ENCODE data around the gene DSCAML1. TPM values are rescaled to one million over a fixed set of nuclear protein-coding genes. Genes with fewer than 3 reads are reported as not detected.

The DSCAML1 gene
- total RNA-seq, 1 experiment from 2014 or later: not detected

DNA sequence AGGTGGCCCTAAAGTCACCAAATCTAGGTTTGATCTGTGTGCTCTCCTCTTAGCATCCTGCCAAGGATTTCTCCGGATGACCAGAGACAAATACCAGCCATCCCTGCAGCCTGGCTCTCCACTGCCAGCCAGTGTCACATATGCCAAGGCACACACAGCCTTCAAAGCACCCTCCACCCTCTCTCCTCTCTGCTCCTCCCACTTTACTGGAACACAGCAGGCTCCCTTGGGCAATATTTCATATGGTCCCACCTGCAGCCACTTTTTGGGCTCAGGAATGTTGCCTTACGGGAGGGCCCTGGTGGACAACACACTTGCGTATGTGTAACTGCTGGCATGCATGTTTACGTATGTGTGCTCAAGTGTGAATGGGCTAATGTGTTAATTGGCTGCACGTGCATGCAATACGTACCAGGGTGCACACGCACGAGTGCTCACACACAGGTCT is 285.5 kb downstream of the DSCAML1 start:
- Histone ChIP-seq H3K9me3 (no peaks in the 10 kb centered on the region), H3K36me3 (no peaks in the 10 kb centered on the region), H3K4me3 (no peak overlapping the region), H3K27me3 (no peaks in the 10 kb centered on the region)
- no peak for DNase-seq

DNA sequence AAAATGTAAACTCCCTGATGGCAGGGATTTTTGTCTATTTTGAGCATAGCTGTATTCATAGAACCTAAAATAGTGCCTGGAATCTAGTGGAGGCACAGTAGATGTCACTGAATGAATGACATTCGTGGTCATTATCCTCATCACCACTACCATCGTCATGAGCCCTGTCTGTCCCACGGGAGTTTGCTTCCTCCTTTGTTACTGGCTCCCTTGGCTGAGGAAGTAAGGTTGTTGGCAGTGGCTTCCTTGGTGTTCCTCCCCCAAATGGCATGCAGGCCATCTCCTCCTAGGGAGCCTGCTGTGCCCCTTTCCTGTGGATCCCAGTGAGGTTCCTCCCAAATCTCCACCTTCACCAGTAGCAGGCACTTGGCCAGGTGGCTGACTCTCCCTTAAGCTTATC is 286.4 kb downstream of the DSCAML1 start:
- DNase-seq: no peak
- Histone ChIP-seq H3K9me3 (no peaks in the 10 kb centered on the region), H3K4me3 (no peak overlapping the region), H3K36me3 (no peaks in the 10 kb centered on the region), H3K27me3 (no peaks in the 10 kb centered on the region)

DNA sequence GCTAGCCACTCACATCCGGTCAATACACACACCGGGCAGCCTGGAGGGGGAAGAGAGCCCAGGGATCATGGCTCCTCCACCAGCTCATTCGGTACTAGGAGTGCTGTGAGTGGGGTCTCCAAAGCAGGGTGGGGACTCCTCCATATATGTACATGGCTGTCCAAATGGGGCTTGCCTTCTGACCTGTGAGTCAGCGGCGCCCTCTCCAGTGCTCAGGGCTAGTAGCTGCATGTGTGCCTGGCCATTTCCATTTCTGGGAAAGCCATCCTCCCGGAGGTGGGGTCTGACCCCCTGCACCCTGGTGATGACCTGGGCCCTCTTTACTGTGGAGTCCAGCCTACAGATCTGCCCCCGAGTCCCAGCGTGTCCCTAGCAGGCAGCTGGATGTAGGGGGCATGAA is 287.5 kb downstream of the DSCAML1 start:
- Histone ChIP-seq H3K27me3 (no peaks in the 10 kb centered on the region), H3K36me3 (no peaks in the 10 kb centered on the region), H3K9me3 (no peaks in the 10 kb centered on the region), H3K4me3 (no peak overlapping the region)
- no peak for DNase-seq

DNA sequence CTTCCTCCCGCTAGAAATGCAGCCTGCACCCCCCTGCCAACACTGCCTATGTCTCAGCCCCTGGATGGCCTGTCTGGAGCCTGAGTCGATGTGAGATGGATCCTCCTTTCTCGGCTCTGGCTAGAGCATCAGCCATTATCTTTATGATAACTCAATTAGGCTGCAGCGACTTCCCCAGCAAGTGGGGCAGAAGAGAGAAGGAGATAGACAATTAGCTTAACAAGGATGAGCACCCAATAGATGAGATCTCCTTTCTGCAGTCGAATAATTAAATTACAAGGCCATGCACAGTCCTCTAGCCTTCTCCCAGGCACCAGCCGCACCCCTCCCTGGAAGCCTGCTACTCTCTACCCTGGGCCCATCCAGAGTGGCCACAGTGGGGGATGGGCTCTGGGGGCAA is 290.0 kb downstream of the DSCAML1 start:
- no peaks in the 10 kb centered on the region for H3K36me3 ChIP-seq
- no peak for DNase-seq
- H3K27me3 ChIP-seq: no peaks in the 10 kb centered on the region
- H3K9me3 ChIP-seq: no peaks in the 10 kb centered on the region
- H3K4me3 ChIP-seq: no peak overlapping the region

DNA sequence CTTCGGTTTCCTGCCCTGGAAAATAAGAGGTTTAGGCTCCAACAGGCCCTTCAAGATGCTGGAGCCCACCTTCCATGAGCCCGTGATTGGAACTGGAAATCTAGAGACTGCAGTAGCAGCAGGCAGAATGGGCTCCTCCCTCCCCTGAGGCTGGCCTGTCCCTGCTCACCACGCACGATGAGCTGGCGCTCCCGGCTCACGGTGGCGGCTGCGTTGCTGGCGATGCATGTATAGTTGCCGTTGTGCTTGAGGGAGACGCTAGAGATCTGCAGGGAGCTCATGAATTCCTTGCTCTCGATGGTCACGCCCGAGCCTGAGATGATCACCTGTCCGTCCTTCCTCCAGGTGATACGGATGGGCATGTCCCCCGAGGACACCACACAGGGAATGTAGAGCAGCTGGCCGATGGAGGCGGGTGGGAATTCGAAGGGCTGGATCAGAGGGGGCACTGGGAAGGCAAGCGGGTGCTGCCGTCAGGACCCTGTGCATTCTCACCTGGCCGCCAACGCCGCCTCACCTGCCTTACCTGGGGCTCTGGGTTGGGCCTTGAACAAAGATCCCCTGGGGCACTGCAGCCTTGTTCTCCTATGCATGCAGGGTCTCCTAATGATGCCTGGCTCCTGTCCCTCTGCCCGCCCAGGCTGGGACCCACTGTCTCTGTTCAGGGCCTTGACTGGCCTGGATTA is 291.6 kb downstream of the DSCAML1 start:
- no peak for DNase-seq
- H3K9me3 ChIP-seq: no peaks in the 10 kb centered on the region
- H3K36me3 ChIP-seq: no peaks in the 10 kb centered on the region
- no peaks in the 10 kb centered on the region for H3K27me3 ChIP-seq
- no peak overlapping the region for H3K4me3 ChIP-seq

DNA sequence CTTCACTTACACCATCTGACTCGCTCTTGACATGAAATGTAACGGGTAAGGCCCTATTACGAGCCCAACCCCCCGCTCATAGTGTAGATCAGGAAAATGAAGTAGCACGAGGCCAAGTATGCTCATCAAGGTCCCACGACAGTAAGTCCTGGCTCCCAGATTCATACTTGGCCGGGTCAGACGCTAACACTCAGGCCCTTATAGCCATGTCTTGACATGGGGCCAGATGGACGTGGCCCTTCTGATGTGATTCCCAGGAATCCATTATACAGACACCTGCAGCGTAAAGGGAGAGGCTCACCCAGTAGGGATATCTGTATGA is 294.3 kb downstream of the DSCAML1 start:
- no peaks in the 10 kb centered on the region for H3K9me3 ChIP-seq
- H3K36me3 ChIP-seq: no peaks in the 10 kb centered on the region
- DNase-seq: no peak
- no peak overlapping the region for H3K4me3 ChIP-seq
- no peaks in the 10 kb centered on the region for H3K27me3 ChIP-seq

DNA sequence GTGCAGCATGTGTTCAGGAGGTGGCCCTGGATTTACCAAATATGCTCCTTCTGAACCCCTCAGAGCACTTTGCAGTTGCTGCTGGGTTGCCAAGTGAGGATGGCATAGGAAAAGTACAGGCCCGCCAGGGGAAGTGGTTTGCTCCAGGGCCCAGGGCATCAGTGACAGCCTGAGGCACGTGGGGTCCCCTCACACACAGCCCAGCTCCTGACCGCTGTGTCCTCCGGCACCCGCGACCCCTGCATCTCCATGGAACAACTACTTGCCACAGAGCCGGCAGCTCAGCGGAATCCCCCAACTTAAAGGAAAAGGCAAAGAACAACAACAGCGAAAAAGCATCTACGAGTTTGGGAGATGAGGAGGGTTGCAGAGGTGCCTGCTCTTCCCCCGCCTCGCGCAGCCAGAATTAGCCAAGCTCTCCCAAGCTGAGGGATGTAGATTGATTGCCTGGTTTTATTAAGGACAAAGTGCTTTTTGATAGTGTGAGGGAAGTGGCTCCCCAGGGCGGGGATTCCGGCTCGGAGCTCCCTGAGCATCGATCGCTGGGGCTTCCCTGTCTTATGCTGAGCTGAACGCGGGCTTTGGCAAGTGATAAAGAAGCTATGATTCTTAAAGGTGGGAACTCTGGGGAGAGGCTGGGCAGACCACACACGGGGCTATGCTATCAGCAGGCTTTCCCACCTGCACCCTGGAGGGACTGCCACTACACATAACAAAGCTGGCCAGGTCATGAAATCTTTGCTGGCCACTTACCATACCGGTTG is 294.8 kb downstream of the DSCAML1 start:
- Histone ChIP-seq H3K9me3 (no peaks in the 10 kb centered on the region), H3K4me3 (no peak overlapping the region), H3K27me3 (no peaks in the 10 kb centered on the region), H3K36me3 (no peaks in the 10 kb centered on the region)
- DNase-seq: no peak

DNA sequence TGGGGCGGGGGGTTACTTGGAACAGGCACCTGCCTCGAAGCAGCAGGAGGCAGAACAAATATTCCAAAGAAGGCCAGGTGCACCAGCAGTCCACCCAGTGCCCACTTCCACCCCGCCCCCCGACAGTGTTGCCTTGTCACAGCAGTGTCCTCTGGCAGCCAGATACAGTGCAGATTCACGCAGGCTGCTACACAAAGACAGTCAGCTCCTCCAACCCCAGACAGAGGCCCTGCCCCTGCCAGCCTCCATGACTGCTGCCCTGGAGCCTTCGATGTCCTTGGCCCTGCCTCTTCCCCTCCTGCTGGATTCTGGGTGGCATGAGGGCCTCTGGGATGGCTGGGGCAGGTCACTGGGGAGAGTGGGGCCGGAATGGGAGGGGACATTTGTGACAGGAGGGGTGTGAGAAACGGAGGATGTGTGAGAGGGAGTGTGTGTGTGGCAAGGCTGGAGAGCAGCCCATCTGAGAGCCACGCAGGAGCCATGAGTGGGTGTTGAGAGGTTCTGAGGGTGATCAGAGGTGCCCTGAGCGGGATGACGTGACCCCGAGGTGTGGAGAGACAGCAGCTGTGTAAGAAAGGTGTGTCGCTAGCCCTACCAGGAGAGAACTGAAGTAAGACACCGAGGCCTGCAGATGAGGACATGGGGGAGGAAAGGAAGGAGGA is 295.6 kb downstream of the DSCAML1 start:
- no peak for DNase-seq
- Histone ChIP-seq H3K9me3 (no peaks in the 10 kb centered on the region), H3K36me3 (no peaks in the 10 kb centered on the region), H3K27me3 (no peaks in the 10 kb centered on the region), H3K4me3 (no peak overlapping the region)

DNA sequence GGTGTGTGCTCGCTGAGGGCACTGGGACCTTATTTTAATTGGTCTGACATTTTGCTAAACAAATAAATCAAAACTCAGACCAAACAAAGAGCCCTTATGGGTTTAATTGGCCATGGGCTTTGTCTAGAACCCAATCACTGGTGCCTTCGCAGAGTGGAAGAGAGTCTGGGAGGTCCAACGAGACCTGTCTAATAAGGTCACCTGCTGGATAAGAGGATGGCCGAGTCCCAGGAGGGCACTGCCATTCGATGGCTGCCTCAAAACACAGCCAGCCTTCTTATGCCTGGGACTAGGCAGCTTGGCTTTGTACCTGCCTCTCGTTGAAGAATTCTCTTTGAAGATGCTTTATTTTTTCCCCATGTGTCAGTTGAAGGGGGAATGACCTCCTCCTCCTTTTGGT is 298.2 kb downstream of the DSCAML1 start:
- Histone ChIP-seq H3K4me3 (no peak overlapping the region), H3K27me3 (no peaks in the 10 kb centered on the region), H3K9me3 (no peaks in the 10 kb centered on the region), H3K36me3 (no peaks in the 10 kb centered on the region)
- no peak for DNase-seq

DNA sequence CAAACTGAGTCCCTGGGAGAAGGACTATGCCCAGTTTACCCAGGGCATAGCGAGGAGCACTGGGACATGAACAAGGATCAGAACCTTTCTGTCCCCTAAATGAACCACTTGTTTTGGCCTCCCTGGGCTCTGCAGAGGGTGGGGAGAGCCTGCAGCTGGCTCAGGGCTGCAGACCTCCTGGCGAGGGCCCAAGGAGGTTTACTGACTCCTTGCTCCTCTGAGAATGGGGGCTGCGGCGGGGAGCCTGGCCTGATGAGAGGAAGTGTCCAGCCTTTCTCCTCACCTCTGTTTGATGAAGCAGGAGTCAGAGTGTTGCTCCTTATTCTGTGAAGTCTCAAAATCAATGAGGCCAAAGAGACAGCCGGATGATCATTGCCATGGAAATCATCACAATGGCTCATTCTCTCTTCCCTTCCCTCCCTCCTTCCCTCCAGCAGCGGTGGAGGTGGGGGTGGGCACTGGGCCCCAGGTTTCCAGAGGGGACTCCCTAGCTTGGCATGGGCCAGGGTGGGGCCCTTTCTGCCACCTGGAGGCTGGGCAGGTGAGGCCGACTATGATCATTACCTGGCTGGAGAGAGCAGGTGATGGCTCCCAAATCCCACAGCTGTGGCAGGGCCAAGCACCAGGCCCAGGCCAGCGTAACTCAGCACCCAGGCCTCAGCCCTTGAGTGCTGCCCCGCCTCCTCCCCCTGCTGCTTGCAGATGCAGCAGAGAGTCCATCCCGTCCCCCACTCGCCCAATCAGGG is 299.6 kb downstream of the DSCAML1 start:
- H3K4me3 ChIP-seq: no peak overlapping the region
- H3K36me3 ChIP-seq: no peaks in the 10 kb centered on the region
- no peaks in the 10 kb centered on the region for H3K9me3 ChIP-seq
- no peak for DNase-seq
- H3K27me3 ChIP-seq: no peaks in the 10 kb centered on the region

DNA sequence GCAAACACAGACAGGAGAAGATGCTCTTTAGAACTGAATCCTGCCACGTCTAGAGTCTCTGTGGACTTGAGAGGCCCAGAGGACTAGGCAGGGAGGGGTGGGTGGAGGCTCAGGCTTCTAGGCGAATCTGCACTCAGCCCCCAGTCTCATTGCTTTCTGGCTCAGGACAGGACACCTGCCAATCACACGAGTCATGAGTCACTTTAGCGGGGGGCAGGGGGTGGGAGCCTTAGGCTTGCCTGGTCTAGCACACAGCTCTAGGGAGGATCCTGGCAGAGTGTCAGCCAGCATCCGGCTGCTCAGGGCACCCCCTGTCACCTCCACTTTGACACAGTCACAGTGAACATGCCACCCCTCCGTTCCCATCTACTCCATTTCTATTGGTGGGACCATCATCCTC is 301.7 kb downstream of the DSCAML1 start:
- no peak overlapping the region for H3K4me3 ChIP-seq
- no peaks in the 10 kb centered on the region for H3K9me3 ChIP-seq

DNA sequence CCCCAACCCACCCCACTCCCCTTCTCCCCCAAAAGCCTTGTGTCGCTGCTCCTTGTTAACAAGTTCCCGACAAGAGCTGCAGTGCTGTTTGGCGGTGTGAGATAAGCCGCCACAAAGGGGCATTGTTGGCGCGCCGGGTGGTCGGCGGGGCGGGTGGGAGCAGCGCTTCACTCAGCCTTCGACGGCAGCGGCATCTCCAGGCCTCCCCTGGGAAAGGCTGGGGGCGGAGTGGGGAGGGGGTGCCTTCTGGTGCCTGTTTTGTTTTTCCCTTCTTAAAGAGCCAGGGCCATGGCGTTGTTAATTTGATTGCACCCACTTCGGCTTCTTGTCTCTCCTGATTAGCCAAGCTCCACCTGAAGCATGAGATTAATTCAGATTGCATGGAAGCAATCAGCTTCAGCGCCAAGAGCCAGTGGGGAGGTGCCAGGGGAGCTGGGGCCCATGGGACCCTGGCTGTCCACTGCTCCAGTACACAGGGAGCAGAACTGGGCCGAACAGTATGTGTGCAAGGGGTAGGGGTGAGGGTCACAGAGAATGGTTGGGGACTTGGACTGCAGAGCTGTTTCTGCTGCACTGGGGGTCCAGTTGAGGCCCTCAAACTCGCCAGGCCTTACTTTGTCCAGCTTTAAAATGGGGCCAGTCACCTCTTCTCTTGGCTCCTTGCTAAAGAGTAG is 304.3 kb downstream of the DSCAML1 start:
- H3K36me3 ChIP-seq: no peaks in the 10 kb centered on the region
- no peaks in the 10 kb centered on the region for H3K9me3 ChIP-seq
- no peak overlapping the region for H3K4me3 ChIP-seq
- no peaks in the 10 kb centered on the region for H3K27me3 ChIP-seq
- DNase-seq: no peak

More for the DNA sequence above, 301.7 kb downstream of the DSCAML1 start:
- Histone ChIP-seq H3K27me3 (no peaks in the 10 kb centered on the region), H3K36me3 (no peaks in the 10 kb centered on the region)
- no peak for DNase-seq

DNA sequence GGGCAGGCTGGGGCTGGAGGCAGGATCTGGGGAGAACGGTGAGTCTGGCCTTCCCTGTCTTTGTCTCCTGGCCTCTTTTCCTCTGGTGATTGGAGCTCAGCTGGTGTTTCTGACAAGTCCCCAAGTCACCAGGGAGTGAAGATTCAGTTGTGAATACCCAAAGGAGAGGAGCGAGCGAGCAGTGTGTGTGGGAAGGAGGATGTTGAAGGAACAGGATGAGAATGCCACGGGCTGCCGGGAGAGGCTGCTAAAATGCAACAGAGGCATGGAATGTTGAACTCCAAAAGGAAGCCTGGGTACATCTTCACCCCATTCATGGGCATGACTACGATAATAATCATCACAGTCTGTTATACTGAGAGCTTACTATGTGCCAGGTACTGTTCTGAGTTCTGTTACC is 306.1 kb downstream of the DSCAML1 start:
- Histone ChIP-seq H3K9me3 (no peaks in the 10 kb centered on the region), H3K36me3 (no peaks in the 10 kb centered on the region), H3K27me3 (no peaks in the 10 kb centered on the region), H3K4me3 (no peak overlapping the region)
- DNase-seq: no peak

DNA sequence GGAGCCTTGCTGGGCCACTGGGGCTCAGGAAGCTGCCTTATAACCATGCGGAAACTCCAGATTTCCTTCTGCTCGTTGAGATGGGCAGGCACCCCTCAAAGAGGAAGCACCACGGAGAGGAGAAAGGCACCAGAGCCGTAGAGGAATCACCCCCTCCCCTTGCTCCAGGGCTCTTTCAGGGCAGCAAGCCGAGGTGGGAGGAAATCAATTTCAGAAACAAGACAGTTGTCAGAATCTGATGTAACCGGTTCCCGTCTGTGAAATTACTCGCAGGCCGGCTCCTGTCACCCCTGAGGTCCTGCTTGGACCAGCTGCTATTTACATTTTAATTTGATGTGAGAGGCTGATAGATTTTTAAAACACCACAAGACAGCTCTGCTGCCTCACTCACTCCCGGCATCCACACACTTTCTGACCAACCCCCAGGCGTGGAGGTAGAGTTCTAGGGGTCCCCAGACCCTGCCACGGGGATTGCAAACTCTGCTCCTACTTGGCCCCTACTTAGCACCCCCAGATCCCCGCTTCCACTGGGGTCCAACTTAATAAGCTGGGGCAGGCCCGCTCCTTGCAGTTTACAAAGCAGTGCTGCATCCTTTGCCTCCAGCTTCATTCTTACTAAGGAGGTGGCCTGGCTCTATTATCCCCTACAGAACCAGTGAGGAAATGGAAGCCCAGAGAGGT is 306.9 kb downstream of the DSCAML1 start:
- no peak overlapping the region for H3K4me3 ChIP-seq
- no peaks in the 10 kb centered on the region for H3K36me3 ChIP-seq
- H3K27me3 ChIP-seq: no peaks in the 10 kb centered on the region
- no peak for DNase-seq
- H3K9me3 ChIP-seq: no peaks in the 10 kb centered on the region

DNA sequence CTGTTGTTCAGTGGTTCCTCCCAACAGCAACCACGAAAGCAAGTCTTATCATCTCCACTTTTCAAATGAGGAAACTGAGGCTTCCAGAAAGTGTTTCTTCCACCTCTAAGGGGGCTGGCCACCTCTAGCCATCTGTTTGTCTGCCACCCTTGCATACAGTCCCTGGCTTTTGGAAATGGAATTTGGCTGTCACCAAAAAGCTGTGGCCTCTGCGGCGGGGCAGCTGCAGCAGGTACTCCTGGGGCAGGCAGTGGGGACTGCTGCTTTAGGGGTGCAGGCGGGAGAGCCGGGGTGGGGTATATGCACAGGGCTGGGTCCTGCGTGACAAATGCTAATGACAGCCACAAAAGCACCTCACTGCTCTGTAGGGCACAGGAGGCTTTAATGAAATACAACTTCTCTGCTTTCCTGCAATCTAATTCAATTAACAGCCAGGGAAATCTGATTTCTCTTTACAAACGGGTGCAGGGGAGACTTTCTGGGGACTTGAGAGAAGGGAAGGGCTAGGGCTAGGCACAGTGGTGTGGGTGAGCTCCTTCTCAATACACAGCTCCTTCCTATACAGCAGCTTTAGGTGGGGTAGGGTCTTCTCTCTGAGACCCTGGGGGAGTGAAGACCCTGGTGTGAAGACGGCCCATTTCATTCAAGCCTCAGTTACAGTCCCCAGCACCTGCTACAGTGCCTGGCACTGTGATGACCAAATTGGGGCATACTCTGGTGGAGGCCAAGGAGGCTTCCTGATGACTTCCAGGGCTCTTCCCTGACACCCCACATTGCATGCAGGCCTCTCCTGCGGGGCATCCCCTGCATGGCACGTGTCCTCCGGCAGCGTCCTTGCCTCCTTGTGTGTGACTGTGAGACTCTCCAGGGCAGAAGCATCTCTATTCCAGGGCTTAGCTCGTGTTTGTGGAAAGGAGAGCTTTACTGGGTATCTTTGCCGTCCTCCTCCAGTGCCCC is 307.7 kb downstream of the DSCAML1 start:
- Histone ChIP-seq H3K4me3 (no peak overlapping the region), H3K27me3 (no peaks in the 10 kb centered on the region), H3K9me3 (no peaks in the 10 kb centered on the region), H3K36me3 (no peaks in the 10 kb centered on the region)
- no peak for DNase-seq
